Sigmoid colon (tissue), 4 donors: ENCODE results near the gene SAPCD2.
"Not testable (repeated sequence)": the region's sequence is repeated elsewhere in the genome, so short reads cannot be mapped to it uniquely, and the experiment has no call there.

Source experiments
- CTCF ChIP-seq, 4 experiments: fragments of 450-650 bp in 3 of 4; fragments of 200-600 bp in 1 of 4; IDR thresholded peaks; one replicate each; pipeline ENCODE4 v1.5.1; 2016 to 2019; ENCODE audit warnings: antibody characterized with exemption in 4 of 4, mild to moderate bottlenecking in 3 of 4, moderate library complexity in 2 of 4
- POLR2AphosphoS5 ChIP-seq, 4 donors: sonication (generic); formaldehyde crosslinking; IDR thresholded peaks; one replicate each; pipeline ENCODE4 v1.6.1; 2017; ENCODE audit warnings: antibody characterized with exemption in 4 of 4

DNA sequence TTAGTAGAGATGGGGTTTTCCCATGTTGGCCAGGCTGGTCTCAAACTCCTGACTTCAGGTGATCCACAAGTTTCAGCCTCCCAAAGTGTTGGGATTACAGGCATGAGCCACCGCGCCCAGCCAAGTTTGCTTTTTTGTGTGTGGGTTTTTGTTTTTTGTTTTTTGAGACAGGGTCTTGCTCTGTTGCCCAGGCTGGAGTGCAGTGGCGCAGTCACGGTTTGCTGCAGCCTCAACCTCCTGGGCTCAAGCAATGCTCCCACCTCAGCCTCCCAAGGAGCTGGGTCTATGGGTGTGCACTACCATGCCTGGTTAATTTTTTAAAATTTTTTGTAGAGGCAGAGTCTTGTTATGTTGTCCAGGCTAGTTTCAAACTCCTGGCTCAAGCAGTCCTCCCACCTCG, 36.9 kb downstream of the SAPCD2 start:
- TF ChIP-seq CTCF, POLR2AphosphoS5 (IDR thresholded peaks at IDR 0.05): not testable (repeated sequence)
